ENCODE measurements around the gene SCN2B.
A peak's percentile ranks its signal among the peaks of the same experiment; 100 is the strongest.

Gene SCN2B

GRCh38 chr11:118201966-118202365, 25.5 kb upstream of the SCN2B start:
- no peak for TF ChIP-seq CTCF (IDR thresholded peaks at IDR 0.05; ENCODE audit: extremely low read depth, insufficient read depth, missing control alignments)
- no peak for DNase-seq (ENCODE audit: low spot score)
- in situ Hi-C loops (cut with MboI; ENCODE audit: low pct_unique_long_range_greater_than_20kb, low sequenced_read_pairs, unreplicated experiment) = no loop called here

GRCh38 chr11:118200901-118201680, 24.7 kb upstream of the SCN2B start:
- no peak for DNase-seq (ENCODE audit: low spot score)
- in situ Hi-C loops (cut with MboI; ENCODE audit: low pct_unique_long_range_greater_than_20kb, low sequenced_read_pairs, unreplicated experiment) = no loop called here
- no peak for TF ChIP-seq CTCF (IDR thresholded peaks at IDR 0.05; ENCODE audit: extremely low read depth, insufficient read depth, missing control alignments)

- no peak for DNase-seq (ENCODE audit: low spot score)
- TF ChIP-seq CTCF (IDR thresholded peaks at IDR 0.05; ENCODE audit: extremely low read depth, insufficient read depth, missing control alignments) = no peak
- in situ Hi-C loops (cut with MboI; ENCODE audit: low pct_unique_long_range_greater_than_20kb, low sequenced_read_pairs, unreplicated experiment) = no loop called here
Observed at GRCh38 chr11:118200497-118200896, 24.1 kb upstream of the SCN2B start.

- no peak for DNase-seq (ENCODE audit: low spot score)
- in situ Hi-C loops (cut with MboI; ENCODE audit: low pct_unique_long_range_greater_than_20kb, low sequenced_read_pairs, unreplicated experiment) = loop anchor here (5.0 kb wide), 1 partner anchor 93 kb away; no protein-coding TSS in a partner anchor
- TF ChIP-seq CTCF (IDR thresholded peaks at IDR 0.05; ENCODE audit: extremely low read depth, insufficient read depth, missing control alignments) = no peak
Observed at GRCh38 chr11:118199135-118199534, 22.7 kb upstream of the SCN2B start.

- TF ChIP-seq CTCF (IDR thresholded peaks at IDR 0.05; ENCODE audit: extremely low read depth, insufficient read depth, missing control alignments) = peak; percentile 92
- in situ Hi-C loops (cut with MboI; ENCODE audit: low pct_unique_long_range_greater_than_20kb, low sequenced_read_pairs, unreplicated experiment) = loop anchor here (5.0 kb wide), 1 partner anchor 94 kb away; no protein-coding TSS in a partner anchor
- peak; percentile 75 for DNase-seq (ENCODE audit: low spot score)
Observed at GRCh38 chr11:118198370-118198769, 21.9 kb upstream of the SCN2B start.

GRCh38 chr11:118194835-118195627, 18.6 kb upstream of the SCN2B start:
- DNase-seq (ENCODE audit: low spot score) = no peak
- TF ChIP-seq CTCF (IDR thresholded peaks at IDR 0.05; ENCODE audit: extremely low read depth, insufficient read depth, missing control alignments) = no peak
- in situ Hi-C loops (cut with MboI; ENCODE audit: low pct_unique_long_range_greater_than_20kb, low sequenced_read_pairs, unreplicated experiment) = loop anchor here (5.0 kb wide), 1 partner anchor 97 kb away; no protein-coding TSS in a partner anchor
